Measurements from ENCODE around the gene CPNE5.

Gene CPNE5

DNA sequence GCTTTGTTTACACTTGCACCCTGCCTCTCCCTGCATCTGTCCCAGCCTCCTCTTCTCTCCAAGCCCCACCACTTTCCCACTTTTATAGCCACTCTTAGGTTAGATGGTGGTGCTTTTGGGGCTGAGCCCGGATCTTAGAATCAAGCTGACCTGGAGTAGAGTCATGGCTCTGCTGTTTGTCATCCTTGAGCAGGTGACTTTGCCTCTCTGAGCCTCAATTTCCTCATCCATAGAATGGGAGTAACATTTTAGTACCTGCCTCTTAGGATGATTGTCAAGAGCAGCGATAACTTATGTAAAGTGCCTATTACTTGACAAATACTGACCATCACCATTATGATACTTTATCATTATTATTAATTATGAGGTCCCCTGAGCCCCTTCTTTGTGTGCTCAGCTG, 48.2 kb downstream of the CPNE5 start:
- no peak for DNase-seq (ENCODE audit: low spot score)

DNA sequence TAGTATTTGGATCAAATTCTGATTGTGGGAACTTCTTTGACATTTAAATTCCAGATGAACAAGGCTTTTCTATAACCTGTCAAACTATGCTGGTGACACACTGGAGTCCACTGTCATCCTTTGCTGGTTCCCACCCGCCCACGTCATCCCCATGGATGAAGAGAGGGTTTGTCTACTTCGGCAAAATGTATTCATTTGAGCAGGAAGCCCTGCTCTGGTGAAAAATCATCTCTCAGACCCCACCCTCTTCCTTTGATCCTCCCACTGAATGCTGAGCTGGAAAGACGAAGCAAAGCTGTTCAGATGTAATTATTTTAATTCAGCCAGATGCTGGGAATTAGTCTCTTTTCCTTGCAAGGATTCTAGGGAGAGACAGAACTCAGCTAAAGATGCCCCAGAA, 50.5 kb downstream of the CPNE5 start:
- DNase-seq (ENCODE audit: low spot score): no peak

DNA sequence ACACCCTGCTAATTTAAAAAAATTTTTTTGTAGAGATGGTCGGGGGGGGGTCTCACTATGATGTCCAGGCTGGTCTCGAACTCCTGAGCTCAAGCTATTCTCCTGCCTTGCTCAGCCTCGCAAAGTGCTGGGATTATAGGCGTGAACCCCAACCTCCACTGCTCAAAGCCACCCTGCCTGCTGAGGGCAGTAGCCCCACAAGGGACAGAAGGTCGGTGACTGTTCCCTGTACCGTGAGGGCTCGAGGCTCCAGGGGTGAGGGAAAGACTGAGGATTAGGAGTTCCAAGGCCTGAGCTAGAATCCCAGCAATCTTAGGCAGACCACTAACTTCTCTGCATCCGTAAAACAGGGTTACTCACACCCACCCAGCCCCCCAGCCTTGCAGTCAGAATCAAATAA, 51.1 kb downstream of the CPNE5 start:
- no peak for DNase-seq (ENCODE audit: low spot score)

GRCh38 chr6:36787210-36787609, 52.0 kb downstream of the CPNE5 start:
- no peak for DNase-seq (ENCODE audit: low spot score)

DNA sequence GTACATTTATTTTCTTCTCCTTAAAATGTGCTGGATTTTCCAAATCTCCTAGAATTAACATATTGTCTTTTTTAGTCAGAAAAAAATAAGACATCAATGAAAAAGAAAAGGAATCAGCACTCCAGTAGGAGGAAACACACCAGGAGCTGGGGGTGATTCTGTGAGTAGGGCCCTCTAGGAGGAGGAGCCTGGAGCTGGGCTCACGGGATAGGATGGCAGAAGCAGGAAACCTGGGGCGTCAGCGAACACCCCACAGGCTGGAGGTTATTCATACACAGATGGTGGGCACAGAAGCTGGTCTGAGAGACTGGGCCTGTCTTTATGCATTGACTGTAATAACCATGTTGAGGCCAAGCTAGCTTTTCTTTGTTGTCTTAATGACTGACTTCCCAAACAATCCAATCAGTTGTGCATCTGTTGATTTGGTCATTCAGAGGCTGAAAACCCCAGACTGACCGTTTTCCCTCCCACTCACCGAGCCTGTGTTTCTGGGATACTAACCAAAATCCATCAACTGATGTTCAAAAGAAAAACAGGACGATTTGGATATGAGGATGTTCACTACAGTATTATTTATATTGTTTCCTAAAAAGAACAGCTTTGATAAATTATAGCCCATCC, 53.1 kb downstream of the CPNE5 start:
- no peak for DNase-seq (ENCODE audit: low spot score)

- no peak for DNase-seq (ENCODE audit: low spot score)
Measured at GRCh38 chr6:36784376-36784636, 54.9 kb downstream of the CPNE5 start.

DNA sequence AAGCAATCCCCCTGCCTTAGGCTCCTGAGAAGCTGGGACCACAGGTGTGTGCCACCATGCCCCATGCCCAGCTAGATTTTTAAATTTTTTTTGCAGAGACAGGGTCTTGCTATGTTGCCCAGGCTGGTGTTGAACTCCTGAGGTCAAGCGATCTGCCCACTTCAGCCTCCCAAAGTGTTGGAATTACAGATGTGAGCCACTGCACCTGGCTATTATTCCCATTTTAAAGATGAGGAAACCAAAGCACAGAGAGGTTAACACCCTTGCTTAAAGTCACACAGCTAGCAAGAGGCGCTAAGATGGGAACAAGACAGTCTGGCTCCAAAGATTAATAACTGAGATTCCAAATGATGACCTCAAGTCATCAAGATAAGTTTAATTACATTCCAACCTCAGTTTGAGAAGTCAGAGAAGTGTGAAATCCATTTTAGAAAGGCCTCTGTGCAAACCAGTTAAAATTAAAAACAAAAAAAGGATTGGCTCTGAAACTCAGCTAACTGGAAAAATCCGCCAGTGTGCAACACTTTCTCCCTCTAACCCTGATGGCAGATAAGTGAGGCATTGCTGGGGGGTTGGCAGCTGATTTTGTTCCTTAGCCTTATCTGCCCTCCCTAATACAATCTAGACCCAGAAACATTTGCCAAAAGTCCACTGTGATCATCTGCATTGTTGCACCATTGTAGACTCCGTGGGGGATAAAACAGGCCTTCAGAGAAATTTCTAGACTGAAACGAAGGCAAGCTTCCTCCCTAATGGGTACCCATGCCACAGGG, 55.5 kb downstream of the CPNE5 start:
- DNase-seq (ENCODE audit: low spot score): no peak

DNA sequence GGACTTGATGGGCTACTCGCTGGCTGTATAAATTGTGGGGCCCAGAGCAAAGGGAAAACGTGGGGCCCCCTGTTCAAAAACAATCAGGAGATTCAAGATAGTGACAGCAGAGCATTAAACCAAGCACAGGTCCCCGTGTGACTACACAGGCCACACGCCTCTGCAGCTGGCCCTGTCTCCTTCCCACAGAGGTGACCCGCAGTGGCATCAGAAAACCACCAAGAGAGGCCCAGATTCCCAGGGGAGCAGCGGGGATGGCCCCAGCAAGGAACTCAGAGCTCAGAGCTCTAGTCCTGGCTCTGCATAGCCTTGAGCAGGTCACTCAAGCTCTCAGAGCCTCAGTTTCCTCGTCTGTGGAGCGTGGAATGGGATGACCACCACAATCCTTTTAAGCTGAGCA, 57.6 kb downstream of the CPNE5 start:
- no peak for DNase-seq (ENCODE audit: low spot score)

- no peak for DNase-seq (ENCODE audit: low spot score)
Measured at GRCh38 chr6:36780442-36781177, 58.6 kb downstream of the CPNE5 start.

DNA sequence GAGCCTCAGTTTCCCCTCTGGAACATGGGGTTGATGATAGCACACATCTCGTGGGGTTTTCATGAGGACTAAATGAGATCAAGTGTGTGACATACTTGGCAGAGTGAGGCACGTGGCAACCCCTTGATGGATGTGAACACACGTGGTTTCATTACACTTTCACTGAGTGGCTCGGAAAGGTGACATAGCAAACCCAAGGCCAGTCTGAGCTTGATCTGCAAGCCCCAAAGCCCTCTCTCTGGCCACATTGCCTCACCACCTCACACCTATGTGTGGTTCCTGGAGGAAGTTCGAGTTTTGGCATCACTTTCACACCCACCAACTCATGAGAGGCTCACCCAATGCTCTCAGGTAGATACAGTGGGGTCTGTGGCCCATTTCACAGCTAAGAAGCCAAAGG, 60.0 kb downstream of the CPNE5 start:
- DNase-seq (ENCODE audit: low spot score): no peak

- no peak for DNase-seq (ENCODE audit: low spot score)
Measured at GRCh38 chr6:36777801-36778200, 61.4 kb downstream of the CPNE5 start.

GRCh38 chr6:36776167-36776566, 63.1 kb downstream of the CPNE5 start:
- DNase-seq (ENCODE audit: low spot score): no peak

DNA sequence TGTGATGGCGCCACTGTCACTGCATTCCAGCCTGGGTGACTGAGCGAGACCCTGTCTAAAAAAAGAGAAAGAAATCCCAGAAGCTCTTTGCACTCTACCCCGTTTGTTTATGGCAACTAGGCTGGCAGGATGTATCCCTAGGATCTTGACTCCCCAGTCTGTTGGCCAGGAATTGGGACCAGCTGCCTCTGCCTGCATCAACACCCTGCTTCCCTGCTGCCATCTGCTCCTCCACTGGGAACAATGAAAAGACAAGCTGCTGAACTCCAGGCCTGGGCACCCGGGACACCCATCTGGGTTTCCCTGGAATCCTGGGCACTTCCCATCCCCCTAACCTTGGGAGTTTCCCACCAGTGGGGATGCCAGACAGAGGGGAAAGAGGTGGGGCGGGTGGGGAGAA, 64.9 kb downstream of the CPNE5 start:
- DNase-seq (ENCODE audit: low spot score): no peak

DNA sequence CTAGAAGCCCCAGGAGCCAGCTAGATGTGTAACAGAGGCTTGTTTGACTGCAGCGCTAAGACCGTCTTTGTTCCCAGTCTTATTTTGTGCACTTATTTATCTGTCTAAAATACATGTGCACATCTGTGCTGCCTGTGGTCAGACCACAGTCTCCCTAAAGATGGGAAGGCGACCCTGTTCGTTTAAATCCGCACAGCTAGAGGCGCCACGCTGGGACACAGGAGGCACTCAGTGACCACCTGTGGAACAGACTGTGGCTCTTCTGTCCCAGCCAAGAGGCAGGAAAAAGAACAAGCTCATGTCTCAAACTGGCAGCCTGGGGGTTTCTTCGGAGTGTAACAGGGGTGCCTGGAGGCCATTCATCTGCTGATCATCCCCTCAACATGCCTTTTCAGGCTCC, 66.8 kb downstream of the CPNE5 start:
- no peak for DNase-seq (ENCODE audit: low spot score)

DNA sequence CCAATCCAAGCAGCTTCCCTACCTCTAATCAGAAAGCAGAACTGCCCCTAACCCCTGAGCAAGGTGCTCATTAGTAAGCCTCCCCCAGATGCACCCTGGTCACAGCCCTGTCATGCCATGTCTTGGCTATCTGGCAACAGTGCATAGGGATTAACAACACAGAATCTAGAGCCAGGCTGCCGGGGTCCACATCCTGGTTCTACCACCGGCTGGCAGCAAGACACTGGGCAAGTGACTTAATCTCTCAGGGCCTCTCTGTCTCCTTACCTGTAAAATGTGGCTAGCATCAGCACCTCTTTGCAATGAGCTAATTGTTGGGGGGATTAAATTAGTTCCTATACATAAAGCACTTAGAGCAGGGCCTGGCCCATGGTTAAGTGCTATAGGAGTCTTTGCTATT, 68.1 kb downstream of the CPNE5 start:
- DNase-seq (ENCODE audit: low spot score): no peak

- DNase-seq (ENCODE audit: low spot score): no peak
Measured at GRCh38 chr6:36769676-36770499, 69.4 kb downstream of the CPNE5 start.

GRCh38 chr6:36769183-36769675, 70.0 kb downstream of the CPNE5 start:
- DNase-seq (ENCODE audit: low spot score): no peak

GRCh38 chr6:36766399-36766945, 72.8 kb downstream of the CPNE5 start:
- DNase-seq (ENCODE audit: low spot score): no peak

DNA sequence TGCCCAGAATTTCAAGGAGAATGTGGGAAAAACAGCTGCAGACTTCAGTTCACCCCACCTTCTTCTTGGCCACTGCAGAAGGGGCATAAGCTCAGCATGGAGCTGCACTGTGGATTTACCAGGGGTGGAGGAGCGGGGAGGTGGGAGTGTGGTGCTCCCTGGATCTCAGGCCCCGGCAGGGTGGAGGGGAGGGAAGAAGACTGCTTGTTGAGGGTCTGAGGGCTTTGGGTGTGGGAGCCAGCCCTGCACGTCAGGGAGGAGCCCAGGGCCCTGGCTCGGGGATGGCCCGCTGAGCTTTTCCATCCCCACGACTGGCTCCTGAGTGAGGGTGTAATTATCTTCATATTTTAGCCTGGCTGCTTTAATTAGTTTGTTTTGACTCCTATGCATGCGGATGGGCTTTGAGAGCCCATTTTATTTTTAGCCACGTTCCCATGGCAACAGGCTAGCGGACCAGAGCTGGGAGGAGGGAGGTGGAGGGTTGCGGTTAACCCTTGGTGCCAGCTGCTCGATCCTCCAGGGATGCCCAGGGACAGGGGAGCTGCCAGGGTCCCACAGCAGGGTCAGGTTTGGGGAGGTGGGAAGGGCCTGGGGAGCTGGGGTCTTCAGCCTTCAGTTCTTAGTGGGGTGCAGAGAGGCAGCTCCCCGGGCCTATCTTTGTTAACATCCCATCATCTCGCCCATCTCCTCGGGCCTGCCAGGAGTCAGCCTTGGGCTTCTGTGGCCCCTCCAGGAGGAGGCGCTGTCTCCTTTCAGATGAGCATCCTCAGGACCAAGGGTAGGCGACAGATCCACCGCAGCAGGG, 73.4 kb downstream of the CPNE5 start:
- peak; percentile 81 for DNase-seq (ENCODE audit: low spot score)

DNA sequence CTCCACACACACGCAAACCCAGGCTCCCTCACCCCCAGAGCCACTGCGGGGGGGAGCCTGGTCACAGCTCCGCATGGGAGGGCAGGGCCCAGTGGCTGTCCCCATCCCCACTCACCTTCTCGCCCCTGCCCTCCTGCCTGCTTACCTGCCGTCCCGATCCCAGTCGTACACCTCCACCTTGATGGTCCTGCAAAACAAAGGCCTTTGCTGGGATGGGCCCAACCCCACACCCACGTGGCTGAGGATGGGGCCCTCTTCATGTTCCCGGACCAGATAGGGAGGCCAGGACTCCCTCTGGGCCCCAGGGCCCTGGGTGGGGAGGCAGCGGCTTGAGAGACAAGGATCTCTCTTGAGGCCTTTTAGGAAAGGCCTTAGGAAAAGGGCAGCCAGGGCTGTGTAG, 74.1 kb downstream of the CPNE5 start:
- DNase-seq (ENCODE audit: low spot score): no peak

DNA sequence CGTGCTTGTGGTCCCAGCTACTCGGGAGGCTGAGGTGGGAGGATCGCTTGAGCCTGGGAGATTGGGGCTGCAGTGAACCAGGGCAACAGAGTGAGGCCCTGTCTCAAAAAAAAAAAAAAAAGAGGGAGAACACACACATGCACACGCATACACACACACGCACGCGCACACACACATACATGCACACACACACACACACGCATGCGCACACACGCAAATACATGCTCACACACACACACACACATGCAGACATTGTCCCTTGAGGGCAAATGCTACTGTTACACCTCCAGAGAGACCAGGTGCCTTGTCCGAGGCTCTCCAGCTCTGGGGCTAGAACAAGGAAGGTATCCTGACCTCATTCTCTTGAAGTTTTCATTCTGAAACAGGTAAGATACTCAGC, 77.1 kb downstream of the CPNE5 start:
- DNase-seq (ENCODE audit: low spot score): no peak

Data from hematopoietic multipotent progenitor cell treated with erythropoietin and hydrocortisone succinate and interleukin-3 and kit ligand, for 15 days (in vitro differentiated cells).